Hematopoietic multipotent progenitor cell treated with erythropoietin and hydrocortisone succinate and interleukin-3 and kit ligand, for 6 days (in vitro differentiated cells): ENCODE data around the gene MBOAT1.
A peak's percentile ranks its signal among the peaks of the same experiment; 100 is the strongest.

Experiments used
- DNase-seq: peaks from one replicate; pipeline ENCODE4 v3.0.0-alpha.2; 2015

Gene MBOAT1

GRCh38 chr6:20233007-20233730 is 20.9 kb upstream of the MBOAT1 start:
- no peak for DNase-seq

GRCh38 chr6:20232188-20232587 is 19.9 kb upstream of the MBOAT1 start:
- no peak for DNase-seq

GRCh38 chr6:20230401-20231119 is 18.3 kb upstream of the MBOAT1 start:
- no peak for DNase-seq

GRCh38 chr6:20229881-20230280 is 17.6 kb upstream of the MBOAT1 start:
- no peak for DNase-seq

DNA sequence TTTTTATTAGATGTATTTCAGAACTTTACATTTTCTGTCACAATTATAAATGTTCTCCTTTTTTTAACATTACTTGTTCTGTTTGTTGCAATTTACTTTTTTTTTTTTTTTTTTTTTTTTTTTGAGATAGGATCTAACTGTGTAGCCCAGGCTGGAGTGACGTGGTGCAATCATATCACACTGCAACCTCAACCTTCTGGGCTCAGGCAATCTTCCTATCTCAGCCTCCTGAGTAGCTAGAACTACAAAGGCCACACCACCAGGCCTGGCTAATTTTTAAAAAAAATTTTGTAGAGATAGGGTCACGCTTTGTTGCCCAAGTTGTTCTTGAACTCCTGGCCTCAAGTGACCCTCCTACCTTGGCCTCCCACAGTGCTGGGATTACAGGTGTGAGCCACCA is 15.1 kb upstream of the MBOAT1 start:
- peak; percentile 83 for DNase-seq

DNA sequence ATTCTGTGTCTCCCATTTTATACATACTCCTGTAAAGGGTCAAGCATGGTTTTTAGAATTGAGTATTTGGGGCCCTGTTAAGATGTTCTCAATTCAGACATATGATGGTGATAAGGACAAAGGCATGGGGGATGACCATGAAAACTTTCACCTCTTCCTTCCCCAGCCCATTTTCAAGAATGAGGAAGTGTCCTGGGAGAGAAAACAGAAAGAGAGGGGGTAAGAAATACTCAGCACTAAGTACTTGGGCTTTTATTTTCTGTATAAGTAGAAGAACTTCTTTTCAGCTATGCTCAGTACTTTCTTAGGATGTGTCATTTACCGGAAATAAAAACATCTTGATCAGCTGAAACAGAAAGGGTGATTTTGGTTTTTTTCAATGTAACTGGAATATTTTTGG is 10.9 kb upstream of the MBOAT1 start:
- no peak for DNase-seq

GRCh38 chr6:20221421-20221820 is 9.2 kb upstream of the MBOAT1 start:
- no peak for DNase-seq

GRCh38 chr6:20220359-20220758 is 8.1 kb upstream of the MBOAT1 start:
- DNase-seq: no peak

DNA sequence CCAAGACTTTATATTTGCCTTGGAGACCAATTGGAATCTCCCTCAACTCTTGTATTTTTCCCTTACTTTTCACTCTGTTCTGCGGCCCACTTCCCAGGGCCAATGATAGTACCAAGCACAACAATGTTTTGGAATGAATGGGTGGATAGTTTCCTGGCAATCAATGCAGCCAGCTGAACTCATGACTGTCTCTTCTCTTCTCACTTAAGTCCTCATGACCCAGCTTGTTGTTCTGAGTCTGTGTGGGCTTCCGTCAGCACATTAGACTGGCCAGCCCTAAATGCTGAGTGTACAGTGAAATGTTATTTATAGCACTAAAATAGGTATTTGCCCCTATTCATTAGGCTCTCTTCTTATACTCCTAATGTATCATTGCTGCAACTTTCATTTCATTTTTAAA is 5.6 kb upstream of the MBOAT1 start:
- DNase-seq: no peak

GRCh38 chr6:20217324-20217855 is 5.1 kb upstream of the MBOAT1 start:
- peak; percentile 69 for DNase-seq

GRCh38 chr6:20215310-20215709 is 3.0 kb upstream of the MBOAT1 start:
- DNase-seq: no peak

DNA sequence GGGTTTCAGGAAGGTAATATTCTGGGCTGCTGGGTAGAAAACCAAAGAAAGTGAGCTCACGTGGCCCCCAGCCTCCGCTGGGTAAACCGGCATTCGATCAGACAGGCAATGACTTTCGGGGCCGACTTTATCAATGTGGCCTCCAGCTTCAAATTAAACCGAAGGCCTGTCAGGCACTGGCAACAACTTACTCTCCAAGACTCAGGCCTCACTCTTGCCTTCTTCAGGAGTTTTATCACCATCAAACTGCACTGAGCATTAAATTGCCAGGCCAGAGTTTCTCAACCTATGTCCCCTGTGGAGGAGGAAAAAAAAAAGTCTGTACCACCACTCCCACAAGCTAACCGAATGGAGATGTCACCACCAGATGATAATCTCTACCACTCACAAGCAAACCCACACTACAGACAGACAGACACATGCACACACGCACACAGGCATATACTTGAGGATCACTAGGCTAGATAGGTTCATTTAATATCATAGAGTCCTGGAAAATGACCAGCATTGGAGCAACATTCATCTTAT is 1.1 kb upstream of the MBOAT1 start:
- DNase-seq: peak; percentile 90

GRCh38 chr6:20211941-20212391 is 303 bp downstream of the MBOAT1 start:
- DNase-seq: peak; percentile 51

DNA sequence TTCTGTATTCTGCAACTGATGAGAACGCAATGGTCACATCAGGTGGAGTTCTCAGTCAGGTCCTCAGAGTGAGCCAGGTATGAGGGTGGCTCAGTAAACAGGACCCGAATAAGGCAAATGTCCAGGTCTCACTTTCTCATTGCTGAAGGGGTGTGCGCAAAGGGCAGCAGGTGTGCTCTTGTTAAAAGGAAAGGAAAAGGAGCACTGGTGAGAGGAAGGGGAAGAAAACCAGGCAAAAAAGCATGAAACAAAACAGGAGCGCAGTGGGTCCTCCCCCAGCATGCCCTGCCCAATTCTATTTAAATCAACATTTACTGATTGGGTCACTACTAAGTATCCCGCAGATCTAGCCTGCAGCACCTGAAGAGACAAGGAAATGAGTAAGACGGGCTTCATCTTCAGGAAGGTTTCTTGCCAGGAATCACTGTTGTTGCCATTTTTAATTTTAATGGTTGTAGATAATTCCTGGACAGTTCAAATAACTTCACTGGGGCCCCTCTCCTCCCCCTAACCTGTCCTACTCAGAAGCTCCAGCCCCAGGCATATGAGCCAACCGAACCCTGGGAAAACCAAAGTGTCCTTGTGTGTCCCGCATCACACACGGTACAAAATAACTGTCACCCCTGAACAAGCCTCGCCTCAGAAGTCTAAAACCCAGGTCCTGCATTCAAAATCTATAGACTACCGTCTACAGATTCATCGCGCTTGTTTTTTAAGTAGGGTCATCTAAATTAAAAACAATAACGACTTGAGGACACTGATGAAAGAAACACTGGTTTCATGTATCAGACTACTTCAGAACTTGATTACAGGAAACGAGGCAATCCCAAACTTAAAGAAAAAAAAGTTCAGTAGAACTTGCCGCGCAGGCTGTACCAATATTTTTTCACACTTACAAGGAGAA is 980 bp downstream of the MBOAT1 start:
- peak; percentile 71 for DNase-seq

GRCh38 chr6:20210158-20210557 is 2.1 kb downstream of the MBOAT1 start:
- no peak for DNase-seq

DNA sequence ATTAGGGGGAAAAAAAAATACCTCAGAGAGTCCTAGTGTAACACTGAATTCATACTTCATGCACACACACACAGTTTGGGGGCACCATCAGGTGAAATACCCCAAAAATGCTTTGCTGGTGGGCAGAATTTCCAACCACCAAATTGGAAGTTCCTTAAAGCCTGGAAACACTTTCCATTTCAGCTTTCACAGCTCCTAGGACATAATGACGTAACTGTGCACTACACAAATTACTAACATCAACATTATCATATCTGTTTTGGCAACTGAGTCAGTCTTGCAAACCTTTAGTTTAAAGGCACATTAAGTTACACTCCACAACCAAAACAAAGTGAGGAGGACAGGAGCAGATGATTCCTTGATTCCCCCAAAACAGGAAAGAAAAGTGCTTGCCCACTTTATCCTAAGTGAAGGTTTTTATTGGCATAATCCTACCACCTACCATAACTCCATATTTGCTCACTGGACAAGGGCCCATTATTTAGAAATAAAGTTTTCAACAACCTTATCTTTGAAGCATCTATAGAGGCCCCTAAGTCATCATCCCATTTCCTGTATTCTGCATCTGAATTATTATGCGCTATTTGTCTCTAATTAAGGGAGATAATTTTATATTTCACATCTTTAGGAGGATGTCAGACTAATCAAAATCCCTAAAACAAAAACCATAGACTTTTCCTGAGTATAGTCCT is 3.4 kb downstream of the MBOAT1 start:
- DNase-seq: no peak

DNA sequence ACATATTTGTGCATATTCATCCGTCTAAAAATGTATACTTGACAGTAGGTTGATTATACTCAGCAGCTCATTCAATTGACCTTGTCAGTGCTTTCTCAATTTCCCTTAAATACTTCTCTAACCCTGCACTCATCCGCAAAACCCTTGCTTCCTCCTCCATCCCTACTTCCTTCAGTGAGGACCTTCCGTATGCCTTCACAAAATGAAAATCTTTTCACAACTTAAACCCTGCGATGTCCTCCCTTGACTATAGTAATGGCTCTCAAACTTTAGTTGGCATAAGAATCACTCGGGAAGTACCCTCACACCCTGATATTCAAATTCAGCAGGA is 5.2 kb downstream of the MBOAT1 start:
- DNase-seq: no peak

DNA sequence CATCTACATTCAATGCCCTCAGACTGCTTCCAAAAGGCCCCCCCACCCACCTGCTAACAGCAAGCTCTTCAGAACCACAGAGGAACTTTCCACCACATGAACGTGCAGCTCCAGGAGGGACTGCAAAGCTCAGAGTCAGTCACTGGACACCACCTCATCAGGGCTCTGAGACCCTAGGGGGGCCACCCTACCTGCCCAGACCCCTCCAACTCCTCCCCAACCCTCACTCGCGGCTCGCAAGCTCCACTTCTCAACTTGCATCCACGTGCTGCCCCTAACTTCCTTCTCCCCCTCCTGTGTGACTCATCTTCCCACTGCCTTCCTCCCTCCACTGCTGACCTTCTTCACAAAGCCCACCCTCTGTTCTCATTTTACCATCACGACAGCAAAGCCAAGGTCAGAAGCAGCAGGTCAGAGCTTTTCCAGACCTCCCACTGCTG is 6.5 kb downstream of the MBOAT1 start:
- DNase-seq: peak; percentile 31

DNA sequence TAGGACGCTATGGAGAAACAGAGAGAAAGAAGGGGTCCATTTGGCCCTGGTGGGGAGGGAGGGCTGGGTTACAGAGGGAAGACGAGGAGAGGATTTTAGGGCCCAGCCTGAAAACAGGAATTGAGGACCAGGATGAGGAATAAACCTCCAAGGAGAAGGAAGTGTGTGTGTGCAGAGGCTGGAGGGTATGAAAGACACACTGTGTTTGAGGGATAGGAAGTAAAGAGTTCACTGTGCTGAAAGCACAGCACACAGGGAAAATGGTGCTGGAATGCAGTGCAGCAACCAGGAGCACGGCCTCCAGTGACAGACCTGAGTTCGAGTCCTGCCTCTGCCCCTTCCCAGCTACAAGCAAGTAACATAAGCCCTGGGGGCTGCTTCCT is 7.8 kb downstream of the MBOAT1 start:
- DNase-seq: no peak

GRCh38 chr6:20203561-20204511 is 8.4 kb downstream of the MBOAT1 start:
- peak; percentile 80 for DNase-seq

DNA sequence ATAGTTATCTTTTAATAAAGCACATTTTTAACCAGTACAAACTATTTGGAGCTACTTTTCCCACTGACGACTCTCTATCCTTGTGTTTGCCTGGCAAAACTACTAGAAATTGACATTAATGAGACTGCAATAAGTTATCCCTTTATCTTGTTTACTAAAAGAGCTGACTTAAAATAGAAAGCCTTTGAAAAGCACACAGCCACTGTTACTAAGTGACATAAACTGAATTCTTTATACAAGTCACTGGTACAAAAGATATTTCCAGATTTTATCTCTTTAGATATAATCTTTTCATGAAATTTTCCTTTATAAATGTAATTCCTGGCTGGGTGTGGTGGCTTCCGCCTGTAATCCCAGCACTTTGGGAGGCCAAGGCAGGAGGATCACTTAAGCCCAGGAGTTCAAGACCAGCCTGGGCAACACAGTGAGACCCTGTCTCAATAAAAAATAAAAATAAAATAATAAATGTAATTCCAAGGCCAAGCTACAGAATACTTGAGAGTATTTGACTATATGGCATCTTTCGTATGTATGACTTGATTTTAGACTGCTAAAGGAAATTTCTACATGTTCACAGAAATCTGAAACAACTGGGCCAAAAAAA is 9.5 kb downstream of the MBOAT1 start:
- no peak for DNase-seq
